Glomerular visceral epithelial cell (primary cell): ENCODE measurements around the gene NOB1.
"Not testable (repeated sequence)": the region's sequence is repeated elsewhere in the genome, so short reads cannot be mapped to it uniquely, and the experiment has no call there.

Source experiments
- DNase-seq: peaks from one replicate; pipeline ENCODE4 v3.0.0-alpha.2; 2016; ENCODE audit errors: extremely low spot score

NOB1 gene

DNA sequence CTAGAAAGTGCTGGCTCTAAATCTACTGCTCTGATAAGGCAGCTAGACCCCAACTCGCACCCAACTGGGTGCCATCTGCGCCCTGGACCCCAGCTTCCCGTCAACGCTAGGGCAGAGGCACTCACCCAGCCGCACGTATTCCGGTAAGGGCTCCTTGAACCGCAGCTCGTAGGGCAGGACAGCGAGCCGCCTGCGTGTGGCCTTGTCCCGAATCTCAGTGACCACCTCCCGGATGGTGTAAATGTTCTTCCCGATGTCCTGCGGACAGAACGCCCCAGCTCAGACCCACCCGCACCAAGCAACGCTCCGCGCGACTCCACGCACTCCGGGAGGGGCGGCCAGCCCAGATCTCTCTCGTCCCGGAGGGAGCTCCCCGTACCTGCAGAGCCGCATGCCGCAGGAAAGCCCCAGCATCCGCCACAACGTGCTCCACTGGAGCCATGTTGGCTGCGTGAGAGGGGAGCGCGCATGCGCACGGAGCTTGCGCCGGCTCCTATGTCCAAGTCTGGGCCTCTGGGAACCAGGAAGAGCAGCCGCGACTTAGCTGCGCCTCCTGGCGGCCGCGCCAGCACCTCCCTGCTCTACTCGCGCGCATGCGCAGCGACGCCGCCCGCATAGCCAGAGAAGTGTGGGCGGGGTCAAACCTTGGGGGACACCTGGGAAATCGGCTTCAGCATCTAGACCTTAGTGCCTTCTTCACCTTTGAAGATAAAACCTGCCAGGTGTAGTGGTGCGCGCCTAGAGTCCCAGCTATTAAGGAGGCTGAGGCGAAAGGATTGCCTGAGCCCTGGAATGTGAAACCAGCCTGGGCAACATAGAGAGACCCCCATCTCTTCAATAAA, at the start of gene NOB1:
TSS of gene NOB1 (minus strand) at position 458 of the 842 bp plus-strand sequence. CDS start at position 442, 16 bp downstream.
- peak; percentile 97 for DNase-seq

- DNase-seq = no peak
Measured at GRCh38 chr16:69804297-69804696, 49.6 kb upstream of the NOB1 start.

- DNase-seq = no peak
Measured at GRCh38 chr16:69799611-69800031, 44.9 kb upstream of the NOB1 start.

DNA sequence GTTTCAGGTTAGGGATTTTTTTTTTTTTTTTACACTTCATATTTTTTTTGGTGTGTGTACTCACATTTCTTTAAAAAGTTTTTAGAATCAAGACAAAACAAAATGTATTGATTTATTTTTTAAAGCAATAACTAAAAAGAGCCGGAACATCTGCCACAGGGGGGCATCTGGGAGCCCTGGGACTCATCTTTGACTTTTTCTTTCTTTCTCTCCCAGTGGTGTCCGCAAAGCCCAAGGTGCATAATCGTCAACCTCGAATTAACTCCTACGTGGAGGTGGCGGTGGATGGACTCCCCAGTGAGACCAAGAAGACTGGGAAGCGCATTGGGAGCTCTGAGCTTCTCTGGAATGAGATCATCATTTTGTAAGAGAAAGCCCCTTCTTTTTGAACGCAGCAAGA, 43.7 kb upstream of the NOB1 start:
- DNase-seq = no peak

GRCh38 chr16:69796285-69797118, 41.8 kb upstream of the NOB1 start:
- peak; percentile 59 for DNase-seq

- no peak for DNase-seq
Measured at GRCh38 chr16:69794486-69794885, 39.8 kb upstream of the NOB1 start.

- DNase-seq = no peak
Measured at GRCh38 chr16:69793526-69793925, 38.8 kb upstream of the NOB1 start.

DNA sequence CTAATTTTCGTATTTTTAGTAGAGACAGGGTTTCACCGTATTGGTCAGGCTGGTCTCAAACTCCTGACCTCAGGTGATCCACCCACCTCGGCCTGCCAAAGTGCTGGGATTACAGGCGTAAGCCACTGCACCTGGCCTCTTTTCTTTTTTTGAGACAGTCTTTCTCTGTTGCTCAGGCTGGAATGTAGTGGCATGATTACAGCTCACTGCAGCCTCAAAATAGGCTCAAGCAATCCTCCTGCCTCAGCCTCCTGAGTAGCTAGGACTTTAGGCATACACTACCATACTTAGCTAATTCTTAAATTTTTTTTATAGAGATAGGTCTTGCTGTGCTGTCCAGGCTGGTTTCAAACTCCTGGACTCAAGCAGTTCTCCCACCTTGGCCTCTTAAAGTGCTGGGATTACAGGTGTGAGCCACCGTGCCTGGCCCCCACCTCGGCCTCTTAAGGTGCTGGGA, 36.7 kb upstream of the NOB1 start:
- not testable (repeated sequence) for DNase-seq

DNA sequence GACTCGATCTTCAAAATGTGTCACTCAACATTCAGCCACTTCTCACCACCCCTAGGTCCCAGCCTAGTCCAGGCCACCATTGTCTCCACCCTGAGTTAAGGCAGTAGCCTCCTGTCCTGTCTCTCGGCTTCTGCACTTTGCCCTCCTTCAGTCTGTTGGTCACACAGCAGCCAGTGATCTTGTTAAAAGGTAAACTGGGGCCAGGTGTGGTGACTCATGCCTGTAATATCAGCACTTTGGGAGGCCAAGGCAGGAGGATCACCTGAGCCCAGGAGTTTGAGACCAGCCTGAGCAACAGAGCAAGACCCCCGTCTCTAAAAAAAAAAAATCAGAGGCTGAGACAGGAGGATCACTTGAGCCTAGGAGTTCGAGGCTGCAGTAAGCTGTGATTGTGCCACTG, 33.2 kb upstream of the NOB1 start:
- DNase-seq = no peak

DNA sequence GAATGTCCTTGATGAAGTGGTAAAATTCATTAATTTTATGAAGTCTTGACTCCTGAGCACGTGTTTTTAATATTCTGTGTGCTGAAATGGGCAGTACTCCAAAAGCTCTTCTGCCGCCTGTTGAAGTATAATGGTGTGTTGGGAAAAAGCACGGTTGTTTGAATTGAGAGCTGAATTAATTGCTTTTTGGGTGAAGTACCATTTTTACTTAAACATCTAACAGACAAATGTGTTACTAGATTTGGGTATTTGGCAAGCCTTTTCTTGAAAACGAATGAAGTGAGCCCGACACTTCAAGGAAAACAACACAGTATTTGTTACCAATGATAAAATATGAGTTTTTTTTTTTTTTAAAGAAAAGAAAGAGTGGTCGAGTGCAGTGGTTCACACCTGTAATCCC, 29.9 kb upstream of the NOB1 start:
- DNase-seq = no peak

GRCh38 chr16:69781118-69781517, 26.4 kb upstream of the NOB1 start:
- DNase-seq = no peak

DNA sequence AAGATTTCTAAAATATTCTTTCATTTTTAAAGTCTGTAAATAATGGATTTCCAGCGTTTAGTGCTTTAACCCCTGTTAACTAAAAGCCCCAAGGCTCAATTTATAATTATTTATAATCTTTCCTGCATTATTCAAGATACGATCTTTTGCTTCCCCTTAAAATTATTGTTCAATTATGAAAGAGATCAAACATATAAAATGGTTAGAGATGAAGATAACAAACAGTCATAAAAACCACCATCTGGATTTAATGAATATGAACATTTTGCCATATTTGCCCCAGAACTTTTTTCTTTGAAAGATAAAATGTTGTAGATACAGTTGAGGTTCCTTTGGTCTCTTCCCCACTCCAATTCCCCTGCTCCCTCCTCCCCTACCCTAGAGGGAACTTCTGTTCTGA, 25.0 kb upstream of the NOB1 start:
- DNase-seq = no peak

DNA sequence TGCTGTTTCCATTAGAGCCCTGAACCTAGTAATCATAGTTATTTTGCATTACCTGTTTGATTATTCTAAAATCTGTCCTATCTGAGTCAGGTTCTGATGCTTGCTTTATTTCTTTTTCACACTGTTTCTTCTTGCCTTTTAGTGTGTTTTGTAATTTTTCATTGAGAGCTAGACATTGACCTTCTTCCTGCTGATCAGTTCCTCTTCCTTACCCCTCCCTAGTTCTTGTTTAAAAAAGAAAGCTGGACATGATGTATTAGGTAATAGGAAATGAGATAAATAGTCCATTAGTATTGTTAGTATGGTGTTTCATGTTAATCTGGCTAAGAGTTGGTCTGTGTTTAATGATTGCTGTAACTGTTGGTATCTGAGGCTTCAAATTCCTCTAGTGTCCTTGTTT, 20.8 kb upstream of the NOB1 start:
- DNase-seq = no peak

GRCh38 chr16:69773260-69773947, 18.7 kb upstream of the NOB1 start:
- DNase-seq = no peak

GRCh38 chr16:69771651-69771967, 16.9 kb upstream of the NOB1 start:
- no peak for DNase-seq

GRCh38 chr16:69769404-69769803, 14.7 kb upstream of the NOB1 start:
- no peak for DNase-seq

DNA sequence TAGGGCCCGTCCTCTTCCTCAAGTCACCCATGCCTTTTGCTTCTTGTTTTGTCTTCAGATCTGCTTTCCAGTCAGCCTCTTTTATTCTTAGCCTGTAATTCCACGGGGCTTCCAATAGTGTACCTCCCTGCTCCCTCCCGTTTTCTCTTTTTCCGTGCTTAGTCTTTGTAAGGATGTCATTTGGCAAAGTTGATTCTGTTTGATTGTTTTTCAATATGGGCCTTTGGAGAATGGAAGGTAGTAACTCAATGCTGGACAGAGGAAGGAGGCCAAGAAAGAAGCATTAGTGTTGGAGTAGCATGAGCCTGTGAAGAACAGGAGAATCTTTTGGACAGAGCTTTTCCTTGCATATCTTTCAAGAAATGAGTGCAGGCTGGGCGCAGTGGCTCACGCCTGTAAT, 13.9 kb upstream of the NOB1 start:
- no peak for DNase-seq

DNA sequence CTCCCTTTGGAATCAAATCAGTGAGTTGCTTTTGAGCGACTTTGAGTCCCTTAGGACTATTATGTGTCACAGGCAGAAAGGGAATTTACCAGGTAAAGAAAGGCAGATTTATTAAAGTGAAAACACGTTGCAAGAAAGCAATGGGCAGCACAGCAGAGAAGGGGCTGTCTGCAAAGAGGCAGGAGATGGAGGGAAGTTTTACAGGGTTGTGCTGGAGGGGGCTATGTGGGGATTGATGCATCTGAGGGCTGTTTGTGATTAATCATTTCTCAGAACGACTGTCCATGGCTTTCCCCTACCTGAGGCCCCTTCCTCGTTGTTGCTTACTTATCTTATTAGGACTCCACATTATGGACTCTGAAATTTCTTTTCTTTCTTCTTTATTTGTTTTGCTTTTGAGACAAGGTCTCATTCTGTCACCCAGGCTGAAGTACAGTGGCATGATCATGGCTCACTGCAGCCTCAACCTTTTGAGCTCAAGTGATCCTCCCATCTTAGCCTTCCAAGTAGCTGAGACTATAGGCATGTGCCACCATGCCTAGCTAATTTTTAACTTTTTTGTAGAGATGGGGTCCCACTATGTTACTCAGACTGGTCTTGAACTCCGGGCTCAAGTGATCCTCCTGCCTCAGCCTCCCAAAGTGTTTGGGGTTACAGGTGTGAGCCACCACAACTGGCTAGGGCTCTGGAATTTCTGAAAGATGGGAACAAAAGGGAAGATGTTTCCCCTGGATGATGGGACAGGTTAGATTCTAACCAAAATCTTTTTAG, 12.9 kb upstream of the NOB1 start:
- DNase-seq = no peak

GRCh38 chr16:69763599-69763942, 8.8 kb upstream of the NOB1 start:
- DNase-seq = no peak

DNA sequence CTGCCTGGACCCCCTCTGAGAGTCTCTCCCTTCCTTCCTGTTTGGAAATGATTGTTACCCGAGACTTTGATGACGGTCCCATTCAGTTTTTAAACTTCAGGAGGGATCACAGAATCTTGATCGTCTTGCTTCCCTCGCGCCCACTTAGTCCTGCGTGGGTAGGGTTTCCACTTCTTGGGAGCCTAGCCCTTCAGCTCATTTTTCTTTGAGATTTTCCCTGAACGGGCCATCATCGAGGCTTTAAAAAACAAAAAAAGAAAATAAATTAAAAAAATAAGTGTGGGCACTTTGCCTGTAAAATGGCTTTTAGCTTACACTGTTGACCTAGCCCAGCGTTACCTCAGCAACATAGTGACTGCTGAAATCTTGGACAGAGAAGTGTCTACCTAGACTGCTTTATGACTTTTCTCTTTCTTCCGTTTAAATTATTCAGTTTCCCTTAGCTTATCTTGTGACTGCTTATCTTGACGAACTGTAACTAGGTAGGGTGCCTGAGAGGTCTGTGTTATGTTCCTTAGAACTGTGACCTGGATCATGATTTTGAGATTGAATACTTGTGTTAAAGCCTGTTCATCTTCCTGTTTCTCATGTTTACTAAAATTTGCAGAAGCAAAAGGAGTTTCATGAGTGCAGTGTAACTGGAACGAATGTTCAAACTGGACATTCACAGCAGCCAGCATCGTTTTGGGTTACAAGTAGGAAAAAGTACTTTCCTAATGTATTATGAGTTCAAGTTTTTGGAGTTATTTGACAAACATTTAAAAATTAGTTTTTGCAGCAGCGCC, 8.3 kb upstream of the NOB1 start:
- no peak for DNase-seq
